Activated CD4-positive, alpha-beta T cell treated with anti-CD3 and anti-CD28 coated beads, Interleukin-2, Interleukin-4, amounts not matched to agents 100 ng/mL and 50 ng/mL, durations not matched to agents 16 hours and 8 hours (primary cell): Measurements from ENCODE around the gene LSM14A.
A peak's percentile ranks its signal among the peaks of the same experiment; 100 is the strongest.

Experiments
- DNase-seq: peaks from one replicate; pipeline ENCODE4 v3.0.0-alpha.2; 2020; ENCODE audit warnings: low spot score

Gene LSM14A

GRCh38 chr19:34256835-34257558 is 84.7 kb downstream of the LSM14A start:
- DNase-seq, result no peak

GRCh38 chr19:34257559-34257924 is 85.2 kb downstream of the LSM14A start:
- DNase-seq, result no peak

GRCh38 chr19:34259367-34260095 is 87.2 kb downstream of the LSM14A start:
- no peak for DNase-seq

- DNase-seq, result no peak
Observed at GRCh38 chr19:34260771-34261173, 88.5 kb downstream of the LSM14A start.

GRCh38 chr19:34261334-34262109 is 89.2 kb downstream of the LSM14A start:
- DNase-seq, result no peak

GRCh38 chr19:34263745-34264237 is 91.5 kb downstream of the LSM14A start:
- DNase-seq, result no peak

- DNase-seq, result no peak
Observed at GRCh38 chr19:34265221-34265650, 92.9 kb downstream of the LSM14A start.

GRCh38 chr19:34269081-34269480 is 96.8 kb downstream of the LSM14A start:
- DNase-seq, result peak; percentile 7

- no peak for DNase-seq
Observed at GRCh38 chr19:34269489-34269888, 97.2 kb downstream of the LSM14A start.

GRCh38 chr19:34269968-34270621 is 97.8 kb downstream of the LSM14A start:
- peak; percentile 85 for DNase-seq

- no peak for DNase-seq
Observed at GRCh38 chr19:34273121-34273520, 100.8 kb downstream of the LSM14A start.

GRCh38 chr19:34274284-34274826 is 102.1 kb downstream of the LSM14A start:
- no peak for DNase-seq

- DNase-seq, result no peak
Observed at GRCh38 chr19:34274827-34275625, 102.7 kb downstream of the LSM14A start.

- no peak for DNase-seq
Observed at GRCh38 chr19:34275705-34276104, 103.4 kb downstream of the LSM14A start.

GRCh38 chr19:34276614-34277013 is 104.3 kb downstream of the LSM14A start:
- DNase-seq, result no peak

GRCh38 chr19:34277244-34277643 is 104.9 kb downstream of the LSM14A start:
- no peak for DNase-seq

- no peak for DNase-seq
Observed at GRCh38 chr19:34278783-34279182, 106.5 kb downstream of the LSM14A start.
